ENCODE data around the gene LY6G5C.

DNA sequence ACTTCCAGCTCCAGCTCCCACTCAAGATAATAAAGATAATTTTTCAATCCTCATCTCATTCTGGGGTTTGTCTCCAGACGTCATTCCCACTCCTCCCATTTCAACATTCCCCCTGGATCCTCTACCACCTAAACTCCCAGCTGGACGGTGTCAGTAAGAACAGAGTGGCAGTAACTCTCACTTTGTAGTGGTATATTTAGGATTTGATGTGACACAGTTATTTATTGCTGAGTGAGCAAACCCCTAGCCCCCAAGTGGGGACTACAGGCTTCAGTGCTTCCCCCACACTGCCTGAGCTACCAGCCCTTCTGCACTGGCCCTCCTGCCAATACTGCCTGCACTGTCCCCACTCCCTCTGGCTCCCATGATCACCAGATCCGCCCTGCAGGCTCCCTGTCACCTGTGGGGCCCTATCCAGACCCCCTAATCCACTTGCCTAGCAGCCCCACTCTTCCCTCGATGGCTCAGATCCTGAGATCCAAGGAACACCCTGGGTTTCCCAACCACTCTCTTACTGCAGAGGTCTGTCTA is 22.6 kb downstream of the LY6G5C start:
- TF ChIP-seq, protein P1, sequence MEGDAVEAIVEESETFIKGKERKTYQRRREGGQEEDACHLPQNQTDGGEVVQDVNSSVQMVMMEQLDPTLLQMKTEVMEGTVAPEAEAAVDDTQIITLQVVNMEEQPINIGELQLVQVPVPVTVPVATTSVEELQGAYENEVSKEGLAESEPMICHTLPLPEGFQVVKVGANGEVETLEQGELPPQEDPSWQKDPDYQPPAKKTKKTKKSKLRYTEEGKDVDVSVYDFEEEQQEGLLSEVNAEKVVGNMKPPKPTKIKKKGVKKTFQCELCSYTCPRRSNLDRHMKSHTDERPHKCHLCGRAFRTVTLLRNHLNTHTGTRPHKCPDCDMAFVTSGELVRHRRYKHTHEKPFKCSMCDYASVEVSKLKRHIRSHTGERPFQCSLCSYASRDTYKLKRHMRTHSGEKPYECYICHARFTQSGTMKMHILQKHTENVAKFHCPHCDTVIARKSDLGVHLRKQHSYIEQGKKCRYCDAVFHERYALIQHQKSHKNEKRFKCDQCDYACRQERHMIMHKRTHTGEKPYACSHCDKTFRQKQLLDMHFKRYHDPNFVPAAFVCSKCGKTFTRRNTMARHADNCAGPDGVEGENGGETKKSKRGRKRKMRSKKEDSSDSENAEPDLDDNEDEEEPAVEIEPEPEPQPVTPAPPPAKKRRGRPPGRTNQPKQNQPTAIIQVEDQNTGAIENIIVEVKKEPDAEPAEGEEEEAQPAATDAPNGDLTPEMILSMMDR (conservative IDR thresholded peaks at IDR 0.05): no peak
- no peak for TF ChIP-seq EZH2 (IDR thresholded peaks at IDR 0.05; ENCODE audit: low read depth)

All from PC-9 (cell line).